Coronary artery (tissue), 2 donors: Measurements from ENCODE around the gene FAM181A.

Experiments used
- DNase-seq: peaks from one replicate; pipeline ENCODE4 v3.0.0-alpha.2; 2017; ENCODE audit warnings: low spot score
- H3K27ac ChIP-seq, 2 donors: fragments of 200-600 bp; sonication (generic); one replicate each; pipeline ENCODE4 v1.5.1; 2016 to 2019
- H3K4me3 ChIP-seq: fragments of 200-600 bp; sonication (generic); 2 replicates; pipeline ENCODE4 v1.5.1; 2016; ENCODE audit warnings: mild to moderate bottlenecking, moderate library complexity
- CTCF ChIP-seq: fragments of 200-600 bp; sonication (generic); IDR thresholded peaks from one replicate; pipeline ENCODE4 v1.5.1; 2019; ENCODE audit warnings: antibody characterized with exemption

Gene FAM181A

GRCh38 chr14:93954516-93954830 is 27.3 kb downstream of the FAM181A start:
- TF ChIP-seq CTCF = no peak
- no peak for DNase-seq
- no peak overlapping the region for H3K4me3 ChIP-seq
- no peak overlapping the region for H3K27ac ChIP-seq

GRCh38 chr14:93954900-93955849 is 28.0 kb downstream of the FAM181A start:
- Histone ChIP-seq H3K4me3 (peak overlapping the region; percentile 21), H3K27ac (peak overlapping the region in 1 of 2 donors; percentile 7)
- DNase-seq = no peak
- no peak for TF ChIP-seq CTCF

- H3K4me3 ChIP-seq = no peak overlapping the region
- peak overlapping the region in 1 of 2 donors; percentile 60 for H3K27ac ChIP-seq
- TF ChIP-seq CTCF = no peak
- DNase-seq = no peak
Observed at GRCh38 chr14:93955850-93956481, 28.8 kb downstream of the FAM181A start.

- peak overlapping the region in 1 of 2 donors; percentile 60 for H3K27ac ChIP-seq
- no peak for DNase-seq
- H3K4me3 ChIP-seq = no peak overlapping the region
- TF ChIP-seq CTCF = no peak
Observed at GRCh38 chr14:93956514-93957332, 29.6 kb downstream of the FAM181A start.

- Histone ChIP-seq H3K4me3 (no peak overlapping the region), H3K27ac (peak overlapping the region in 1 of 2 donors; percentile 60)
- no peak for DNase-seq
- TF ChIP-seq CTCF = no peak
Observed at GRCh38 chr14:93957333-93957710, 30.2 kb downstream of the FAM181A start.

- H3K4me3 ChIP-seq = no peak overlapping the region
- no peak for TF ChIP-seq CTCF
- no peak for DNase-seq
- peak overlapping the region in 1 of 2 donors; percentile 60 for H3K27ac ChIP-seq
Observed at GRCh38 chr14:93957751-93958566, 30.8 kb downstream of the FAM181A start.
